KMS-11 (cell line): Measurements from ENCODE around the gene KRT82.

ENCODE experiments used
- H2AFZ ChIP-seq: fragments of 200-600 bp; sonication (generic); 2 replicates; pipeline ENCODE4 v1.6.1; 2016; ENCODE audit warnings: antibody characterized with exemption, mixed run types, low read depth
- H3K27ac ChIP-seq: fragments of 200-600 bp; sonication (generic); 2 replicates; pipeline ENCODE4 v1.6.1; 2016; ENCODE audit warnings: mild to moderate bottlenecking, mixed run types
- H3K27me3 ChIP-seq: fragments of 200-600 bp; sonication (generic); 2 replicates; pipeline ENCODE4 v1.6.1; 2017; ENCODE audit warnings: mild to moderate bottlenecking, low read depth, mixed run types, moderate library complexity; ENCODE audit not compliant: insufficient read depth
- H3K36me3 ChIP-seq: fragments of 200-600 bp; sonication (generic); 2 replicates; pipeline ENCODE4 v1.6.1; 2017; ENCODE audit warnings: mild to moderate bottlenecking, mixed run types; ENCODE audit not compliant: insufficient read depth
- H3K4me1 ChIP-seq: fragments of 200-600 bp; sonication (generic); 2 replicates; pipeline ENCODE4 v1.6.1; 2016; ENCODE audit warnings: mild to moderate bottlenecking, low read depth, mixed run types; ENCODE audit not compliant: poor library complexity, severe bottlenecking
- H3K4me2 ChIP-seq: fragments of 200-600 bp; sonication (generic); 2 replicates; pipeline ENCODE4 v1.7.0; 2016; ENCODE audit warnings: mild to moderate bottlenecking, mixed run types
- H3K4me3 ChIP-seq: fragments of 200-600 bp; sonication (generic); IDR thresholded peaks from 2 replicates; pipeline ENCODE4 v1.6.1; 2017; ENCODE audit warnings: low read depth, low read length, mixed read lengths; ENCODE audit not compliant: insufficient read depth
- H3K79me2 ChIP-seq: fragments of 200-600 bp; sonication (generic); 2 replicates; pipeline ENCODE4 v1.6.1; 2016; ENCODE audit warnings: low read depth, mixed run types; ENCODE audit not compliant: insufficient read depth
- H3K9ac ChIP-seq: fragments of 200-600 bp; sonication (generic); 2 replicates; pipeline ENCODE4 v1.6.1; 2016; ENCODE audit warnings: mild to moderate bottlenecking, mixed run types
- H4K20me1 ChIP-seq: fragments of 200-600 bp; sonication (generic); 2 replicates; pipeline ENCODE4 v1.6.1; 2016; ENCODE audit warnings: mild to moderate bottlenecking, mixed run types; ENCODE audit not compliant: insufficient read depth
- TF ChIP-seq, protein P1 (sequence below): fragments of 200-600 bp; sonication (generic); conservative IDR thresholded peaks from 2 replicates; pipeline ENCODE4 v1.6.1; 2017; ENCODE audit warnings: low read depth, mild to moderate bottlenecking, antibody characterized with exemption, low read length, moderate library complexity, mixed read lengths

Gene KRT82

DNA sequence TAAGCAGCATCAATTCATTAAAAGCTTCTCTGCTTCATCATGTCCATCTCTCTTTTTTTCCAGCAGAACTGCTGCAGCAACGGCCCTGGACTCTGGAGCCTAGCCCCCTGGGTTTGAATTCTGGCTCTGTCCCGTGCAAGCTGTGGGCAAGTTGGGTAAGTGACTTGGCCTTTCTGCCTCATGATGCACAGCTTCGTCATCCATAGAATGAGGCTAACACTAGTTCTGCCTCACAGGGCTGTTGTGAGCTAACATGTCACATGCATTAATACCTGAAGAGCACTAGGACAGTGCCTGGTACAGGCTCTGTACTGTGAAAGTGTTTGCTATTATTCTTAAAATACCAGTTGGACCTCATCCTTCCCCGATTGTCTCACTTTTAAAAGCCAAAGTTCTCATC, 4.2 kb downstream of the KRT82 start:
- no peaks in the 10 kb centered on the region for H4K20me1 ChIP-seq
- TF ChIP-seq, protein P1, sequence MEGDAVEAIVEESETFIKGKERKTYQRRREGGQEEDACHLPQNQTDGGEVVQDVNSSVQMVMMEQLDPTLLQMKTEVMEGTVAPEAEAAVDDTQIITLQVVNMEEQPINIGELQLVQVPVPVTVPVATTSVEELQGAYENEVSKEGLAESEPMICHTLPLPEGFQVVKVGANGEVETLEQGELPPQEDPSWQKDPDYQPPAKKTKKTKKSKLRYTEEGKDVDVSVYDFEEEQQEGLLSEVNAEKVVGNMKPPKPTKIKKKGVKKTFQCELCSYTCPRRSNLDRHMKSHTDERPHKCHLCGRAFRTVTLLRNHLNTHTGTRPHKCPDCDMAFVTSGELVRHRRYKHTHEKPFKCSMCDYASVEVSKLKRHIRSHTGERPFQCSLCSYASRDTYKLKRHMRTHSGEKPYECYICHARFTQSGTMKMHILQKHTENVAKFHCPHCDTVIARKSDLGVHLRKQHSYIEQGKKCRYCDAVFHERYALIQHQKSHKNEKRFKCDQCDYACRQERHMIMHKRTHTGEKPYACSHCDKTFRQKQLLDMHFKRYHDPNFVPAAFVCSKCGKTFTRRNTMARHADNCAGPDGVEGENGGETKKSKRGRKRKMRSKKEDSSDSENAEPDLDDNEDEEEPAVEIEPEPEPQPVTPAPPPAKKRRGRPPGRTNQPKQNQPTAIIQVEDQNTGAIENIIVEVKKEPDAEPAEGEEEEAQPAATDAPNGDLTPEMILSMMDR = no peak
- H3K4me1 ChIP-seq = no peaks in the 10 kb centered on the region

DNA sequence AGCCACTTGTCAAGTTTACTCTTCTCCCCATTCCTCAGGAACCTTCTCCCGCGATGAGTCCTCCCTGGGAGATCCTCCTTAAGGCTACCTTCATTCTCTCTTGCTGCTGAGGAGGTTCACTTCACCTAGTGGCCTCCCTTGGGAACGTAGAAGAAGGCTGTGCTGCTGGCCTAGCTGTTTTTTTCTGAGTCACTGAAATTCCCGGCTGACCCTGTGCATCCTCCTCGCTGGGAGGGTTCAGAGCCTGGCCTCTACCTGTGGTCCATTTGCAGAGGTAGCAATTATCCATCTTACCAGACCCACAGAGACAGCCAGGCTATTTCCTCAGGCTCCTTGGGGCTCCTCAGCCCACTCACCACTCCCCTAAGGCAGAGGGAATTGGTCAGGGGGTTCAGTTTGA, 4.6 kb downstream of the KRT82 start:
- H3K27me3 ChIP-seq = peaks cover 52% of the 10 kb centered on the region
- H3K79me2 ChIP-seq = no peaks in the 10 kb centered on the region
- H2AFZ ChIP-seq = no peak overlapping the region
- H3K4me3 ChIP-seq = no peak overlapping the region
- H3K36me3 ChIP-seq = no peaks in the 10 kb centered on the region
- TF ChIP-seq, protein P1 = no peak
- no peak overlapping the region for H3K4me2 ChIP-seq
- no peak overlapping the region for H3K9ac ChIP-seq
- H4K20me1 ChIP-seq = no peaks in the 10 kb centered on the region
- no peaks in the 10 kb centered on the region for H3K4me1 ChIP-seq
- no peak overlapping the region for H3K27ac ChIP-seq

More for the DNA sequence above, 4.2 kb downstream of the KRT82 start:
- H3K9ac ChIP-seq = no peak overlapping the region
- no peak overlapping the region for H3K4me3 ChIP-seq
- peaks cover 51% of the 10 kb centered on the region for H3K27me3 ChIP-seq
- H2AFZ ChIP-seq = no peak overlapping the region
- no peaks in the 10 kb centered on the region for H3K79me2 ChIP-seq
- H3K4me2 ChIP-seq = no peak overlapping the region
- no peaks in the 10 kb centered on the region for H3K36me3 ChIP-seq
- H3K27ac ChIP-seq = no peak overlapping the region

DNA sequence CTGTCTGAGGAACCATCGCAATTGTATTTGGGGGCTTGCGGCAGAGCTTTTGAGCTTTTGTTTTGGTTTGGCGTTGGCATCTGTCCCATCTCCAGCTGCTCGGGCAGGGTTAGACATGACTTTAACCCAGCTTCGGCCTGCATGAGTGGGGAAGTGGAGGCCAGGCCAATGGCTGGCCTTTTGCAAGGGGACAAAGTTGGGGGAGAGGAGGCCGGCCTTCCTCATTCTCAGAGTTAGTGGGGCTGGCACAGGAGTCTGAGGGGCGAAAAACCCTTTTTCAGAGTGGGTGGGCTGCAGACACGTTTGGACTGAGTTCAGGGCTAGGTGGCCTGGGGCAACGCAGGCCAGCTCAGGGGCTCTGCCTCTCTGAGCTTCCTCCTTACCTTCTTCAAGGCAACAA, 5.2 kb downstream of the KRT82 start:
- Histone ChIP-seq H3K27ac (no peak overlapping the region), H4K20me1 (no peaks in the 10 kb centered on the region), H3K4me3 (no peak overlapping the region), H2AFZ (no peak overlapping the region), H3K9ac (no peak overlapping the region), H3K4me2 (no peak overlapping the region), H3K79me2 (no peaks in the 10 kb centered on the region), H3K4me1 (no peaks in the 10 kb centered on the region), H3K36me3 (no peaks in the 10 kb centered on the region), H3K27me3 (peaks cover 54% of the 10 kb centered on the region)
- TF ChIP-seq, protein P1 = no peak

DNA sequence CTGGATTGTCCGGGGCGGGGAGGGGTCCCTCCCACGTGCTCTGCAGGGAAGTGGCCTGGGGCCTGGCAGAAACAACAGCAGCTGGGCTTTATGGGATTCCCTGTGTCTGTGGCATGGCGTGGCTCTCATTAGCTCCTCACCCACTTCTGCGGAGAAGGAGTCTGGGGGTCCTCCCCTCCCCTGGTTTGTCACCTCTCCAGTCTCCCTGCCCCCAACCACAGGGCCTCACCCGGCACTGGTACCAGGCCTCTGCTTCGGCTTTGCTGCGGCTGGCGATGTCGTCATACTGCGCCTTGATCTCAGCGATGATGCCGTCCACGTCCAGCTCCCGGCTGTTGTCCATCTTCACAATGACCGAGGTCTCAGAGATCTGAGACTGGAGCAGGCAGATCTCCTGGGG, 6.4 kb downstream of the KRT82 start:
- no peak overlapping the region for H3K4me3 ChIP-seq
- H3K27ac ChIP-seq = no peak overlapping the region
- H3K4me2 ChIP-seq = no peak overlapping the region
- H3K4me1 ChIP-seq = no peaks in the 10 kb centered on the region
- H3K79me2 ChIP-seq = no peaks in the 10 kb centered on the region
- no peak overlapping the region for H2AFZ ChIP-seq
- H3K36me3 ChIP-seq = no peaks in the 10 kb centered on the region
- no peaks in the 10 kb centered on the region for H4K20me1 ChIP-seq
- H3K9ac ChIP-seq = no peak overlapping the region
- TF ChIP-seq, protein P1 = no peak
- H3K27me3 ChIP-seq = peaks cover 46% of the 10 kb centered on the region
